NOMO-1 (cell line): ENCODE data around the gene HEPHL1.

Experiments
- DNase-seq, 2 experiments: peaks; one replicate each; lab custom pipeline; 2025; ENCODE audit not compliant: unreplicated experiment in 2 of 2; lab: John Stamatoyannopoulos, UW

The HEPHL1 gene

DNA sequence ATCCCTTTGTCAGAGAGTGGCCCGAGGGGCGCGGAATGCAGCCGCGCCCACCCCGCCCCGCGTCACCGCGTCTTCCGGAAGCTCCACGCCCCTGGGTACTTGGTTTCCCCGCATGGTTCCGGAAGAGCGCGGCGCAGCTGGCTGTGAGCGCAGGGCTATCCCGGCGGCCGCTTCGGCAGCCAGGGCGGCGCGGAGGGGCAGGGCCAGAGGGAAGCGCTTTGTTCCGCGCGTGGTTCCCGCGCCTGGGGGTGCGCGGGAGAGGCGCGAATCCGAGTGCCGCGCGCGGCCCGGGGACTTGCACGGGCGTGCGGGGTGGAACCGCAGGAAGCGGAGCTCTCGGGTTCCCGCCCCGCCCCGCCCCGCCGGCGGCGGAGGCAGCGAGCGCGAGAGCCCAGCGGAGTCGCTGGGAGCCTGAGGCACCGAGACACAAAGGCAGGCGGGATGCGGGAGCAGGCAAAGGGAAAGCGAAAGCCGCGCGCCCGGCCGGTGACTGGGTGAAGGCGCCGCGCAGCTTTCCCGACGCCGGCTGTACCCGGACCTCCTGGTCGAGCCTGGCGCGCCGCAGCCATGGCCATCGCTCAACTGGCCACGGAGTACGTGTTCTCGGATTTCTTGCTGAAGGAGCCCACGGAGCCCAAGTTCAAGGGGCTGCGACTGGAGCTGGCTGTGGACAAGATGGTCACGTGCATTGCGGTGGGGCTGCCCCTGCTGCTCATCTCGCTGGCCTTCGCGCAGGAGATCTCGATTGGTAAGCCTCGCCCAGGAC lies 107.8 kb downstream of the HEPHL1 start, which contains the start of gene PANX1:
TSS of gene PANX1 (plus strand) at position 96 of the 766 bp plus-strand sequence. CDS start at position 568, 472 bp downstream.
- DNase-seq = peak; percentile 73 to 79

DNA sequence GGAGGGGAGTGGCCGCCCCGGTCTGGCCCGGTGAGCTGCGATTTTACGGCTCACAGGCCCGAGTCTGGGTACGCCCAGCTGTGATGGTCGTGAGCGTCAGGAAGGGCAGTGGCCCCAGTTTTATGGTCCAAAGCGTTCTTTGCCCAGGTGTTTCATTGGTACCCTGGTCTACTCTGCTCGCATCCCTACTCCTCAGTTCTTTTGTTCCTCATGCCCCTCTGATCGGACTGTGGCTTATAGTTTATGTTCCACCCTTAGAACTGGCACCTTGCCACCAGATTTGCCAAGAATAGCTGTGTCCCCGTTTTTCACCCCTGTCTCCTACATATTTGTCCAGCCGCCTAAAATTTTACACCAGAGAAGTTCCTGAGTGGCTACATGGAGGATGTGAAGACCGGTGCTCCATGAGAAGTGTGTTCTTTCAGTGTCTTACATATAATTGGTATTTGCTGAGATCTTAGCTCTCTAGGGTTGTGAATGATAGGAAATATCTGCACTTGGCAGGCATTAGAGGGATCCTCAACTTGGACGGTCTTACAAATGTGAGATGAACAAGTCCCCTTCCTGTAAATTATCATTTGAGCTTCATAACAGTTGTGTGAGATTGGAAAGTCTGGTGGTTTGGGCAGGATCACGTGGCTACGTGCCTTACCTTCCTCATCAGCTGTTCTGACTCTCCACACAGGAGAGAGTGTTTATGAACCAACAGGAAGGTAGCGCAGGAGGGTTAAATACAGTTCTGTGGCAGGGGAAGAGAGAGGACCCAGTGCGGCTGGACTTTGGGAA lies 108.6 kb downstream of the HEPHL1 start:
- DNase-seq = peak in 1 of 2 experiments; percentile 23

DNA sequence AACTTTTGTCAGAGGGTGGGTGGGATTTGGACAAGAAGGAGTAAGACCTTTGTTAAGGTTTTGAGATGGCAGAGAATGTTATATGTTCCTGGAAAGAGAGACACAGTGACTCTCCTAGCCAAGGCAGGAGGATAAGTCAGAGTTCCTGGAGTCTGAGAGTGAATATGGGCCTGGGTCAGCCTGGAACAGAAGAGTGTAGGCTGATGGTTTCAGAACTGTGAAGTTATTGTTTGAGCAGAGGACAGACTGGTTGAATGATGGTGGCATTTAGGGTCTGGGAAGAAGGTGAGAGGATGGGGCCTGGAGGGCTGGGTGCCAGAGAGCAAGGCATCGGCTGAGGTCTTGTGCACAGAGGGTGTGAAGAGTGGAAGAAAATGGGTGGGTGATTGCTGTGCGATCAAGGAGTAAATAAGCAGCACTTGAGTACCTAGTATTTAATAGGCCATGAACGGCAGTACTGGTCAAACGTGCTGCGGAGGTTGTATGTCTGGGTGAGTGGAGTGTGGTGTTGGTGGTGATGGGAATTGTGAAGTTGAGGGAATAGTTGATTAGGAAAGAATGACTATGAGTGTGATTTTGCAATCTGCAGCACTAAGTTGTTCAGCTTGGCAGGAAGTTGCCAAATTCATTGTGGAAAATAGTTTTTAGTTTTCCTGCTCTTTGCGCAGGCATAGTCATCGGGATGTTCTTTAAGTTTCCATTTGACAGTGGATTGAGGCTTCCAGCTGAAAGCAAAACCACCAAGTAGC lies 109.3 kb downstream of the HEPHL1 start:
- DNase-seq = peak; percentile 2 to 6

DNA sequence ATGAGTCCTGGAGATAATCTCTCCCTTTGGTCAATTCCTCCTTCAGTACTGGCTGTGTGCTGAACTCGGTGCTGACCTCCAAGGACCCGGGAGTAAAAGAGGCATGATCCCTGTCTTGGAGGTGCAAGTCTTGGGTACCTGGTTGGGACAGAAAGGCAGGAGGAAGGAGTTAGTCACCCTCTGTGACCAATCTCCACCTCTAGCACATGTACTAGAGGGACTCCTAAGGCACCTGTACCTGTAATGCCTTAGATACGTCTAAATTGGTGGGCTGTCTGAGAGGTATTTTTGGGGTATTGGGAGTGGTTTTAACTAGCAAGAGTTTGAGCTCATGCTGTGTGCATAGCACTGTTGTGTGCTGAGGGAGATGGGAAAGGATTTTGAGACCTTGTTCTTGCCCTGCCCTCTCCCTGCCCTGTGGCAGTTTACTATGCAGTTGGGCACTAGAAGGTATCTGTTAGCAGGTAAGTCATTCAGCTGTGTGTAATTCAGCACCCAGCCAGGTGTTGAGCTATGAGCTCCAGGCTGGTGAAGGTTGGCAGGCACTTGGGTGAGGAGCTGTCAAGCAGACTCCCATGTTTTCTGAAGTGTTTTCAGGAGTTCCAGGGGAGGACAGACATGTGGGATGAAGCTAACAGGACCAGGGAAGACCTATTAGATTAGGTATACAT lies 110.0 kb downstream of the HEPHL1 start:
- no peak for DNase-seq

DNA sequence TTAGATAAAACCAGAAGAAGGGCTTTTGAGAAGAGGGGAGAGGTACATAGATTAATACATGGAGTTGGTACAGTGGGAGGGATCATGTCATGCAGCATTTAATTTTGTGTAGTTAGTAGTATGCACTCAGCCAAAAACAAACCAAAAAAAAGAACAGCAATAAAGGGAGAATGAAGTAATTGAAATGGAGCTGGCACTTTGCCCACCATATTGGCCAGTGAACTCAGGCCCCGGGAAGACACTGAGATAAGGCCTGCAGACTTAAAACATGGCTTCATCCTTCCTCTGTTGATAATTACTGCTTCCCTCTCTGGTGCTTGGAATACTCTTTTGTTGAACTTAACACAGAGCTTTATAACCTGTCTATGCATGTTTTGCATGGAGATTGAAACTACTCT lies 110.6 kb downstream of the HEPHL1 start:
- DNase-seq = no peak

DNA sequence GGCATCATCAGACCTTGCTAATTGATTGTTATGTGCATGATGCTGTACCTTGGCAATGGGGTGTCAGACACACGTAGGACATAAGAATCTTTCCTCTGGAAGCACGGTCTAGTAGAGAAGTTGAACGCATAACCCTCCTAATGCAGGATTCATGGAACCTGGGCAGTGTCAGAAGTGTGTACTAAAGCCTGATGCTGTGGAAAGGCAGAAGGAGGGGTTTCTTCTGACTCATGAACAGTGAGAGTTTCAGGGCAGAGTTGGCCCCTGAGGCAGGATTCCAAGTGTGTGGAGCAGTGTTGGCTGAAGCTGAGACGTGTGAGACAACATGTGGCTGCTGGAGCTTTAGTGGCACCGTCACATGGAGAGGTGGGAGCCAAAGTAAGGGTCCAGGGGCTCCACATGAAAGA lies 111.0 kb downstream of the HEPHL1 start:
- DNase-seq = no peak

DNA sequence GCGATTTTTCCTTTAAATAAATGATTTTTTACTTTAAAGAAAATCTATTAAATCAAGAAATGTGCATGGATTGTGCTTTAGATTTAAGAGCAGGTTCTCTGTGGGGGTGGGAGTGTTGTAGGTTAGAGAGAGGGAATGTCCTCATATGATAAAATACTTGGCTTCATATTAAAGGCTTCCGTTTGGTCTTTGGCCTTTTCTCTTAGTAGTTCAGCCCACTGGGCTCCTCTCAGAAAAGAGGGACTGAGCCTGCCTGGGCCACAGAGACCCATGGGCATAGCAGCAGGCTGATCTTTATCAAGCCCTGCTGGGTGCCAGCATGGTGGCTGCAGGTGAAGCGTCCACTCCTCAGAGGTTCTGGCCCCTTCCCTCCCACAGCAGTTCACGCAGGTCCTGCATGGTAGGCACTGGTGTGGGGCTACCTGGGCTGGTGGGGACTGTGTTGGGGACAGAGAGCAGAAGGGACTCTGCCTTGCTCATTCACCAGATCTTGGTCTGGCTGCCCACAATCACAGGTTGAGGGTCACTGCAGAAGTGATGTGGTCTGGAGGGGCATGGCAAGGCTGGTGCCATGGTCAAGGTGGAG lies 111.8 kb downstream of the HEPHL1 start:
- no peak for DNase-seq

DNA sequence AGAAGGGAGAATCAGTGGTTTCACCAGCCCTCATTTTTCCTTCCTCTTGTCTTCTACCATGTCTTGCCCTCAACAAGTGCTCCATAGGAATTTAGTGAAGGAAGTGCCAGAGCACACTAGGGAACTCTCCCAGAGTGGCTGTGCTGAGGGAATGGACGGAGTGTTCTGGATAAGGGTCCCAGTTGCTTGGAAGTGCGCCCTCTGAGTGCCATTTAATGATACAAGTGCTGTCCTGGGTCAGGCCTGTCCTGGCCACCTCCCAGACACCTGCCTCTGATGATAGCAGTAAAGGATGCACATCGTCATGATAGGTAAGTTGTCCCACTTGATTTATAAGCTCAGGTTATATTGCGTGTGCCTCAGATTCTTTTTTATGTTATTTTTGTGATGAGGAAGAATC lies 112.6 kb downstream of the HEPHL1 start:
- no peak for DNase-seq

DNA sequence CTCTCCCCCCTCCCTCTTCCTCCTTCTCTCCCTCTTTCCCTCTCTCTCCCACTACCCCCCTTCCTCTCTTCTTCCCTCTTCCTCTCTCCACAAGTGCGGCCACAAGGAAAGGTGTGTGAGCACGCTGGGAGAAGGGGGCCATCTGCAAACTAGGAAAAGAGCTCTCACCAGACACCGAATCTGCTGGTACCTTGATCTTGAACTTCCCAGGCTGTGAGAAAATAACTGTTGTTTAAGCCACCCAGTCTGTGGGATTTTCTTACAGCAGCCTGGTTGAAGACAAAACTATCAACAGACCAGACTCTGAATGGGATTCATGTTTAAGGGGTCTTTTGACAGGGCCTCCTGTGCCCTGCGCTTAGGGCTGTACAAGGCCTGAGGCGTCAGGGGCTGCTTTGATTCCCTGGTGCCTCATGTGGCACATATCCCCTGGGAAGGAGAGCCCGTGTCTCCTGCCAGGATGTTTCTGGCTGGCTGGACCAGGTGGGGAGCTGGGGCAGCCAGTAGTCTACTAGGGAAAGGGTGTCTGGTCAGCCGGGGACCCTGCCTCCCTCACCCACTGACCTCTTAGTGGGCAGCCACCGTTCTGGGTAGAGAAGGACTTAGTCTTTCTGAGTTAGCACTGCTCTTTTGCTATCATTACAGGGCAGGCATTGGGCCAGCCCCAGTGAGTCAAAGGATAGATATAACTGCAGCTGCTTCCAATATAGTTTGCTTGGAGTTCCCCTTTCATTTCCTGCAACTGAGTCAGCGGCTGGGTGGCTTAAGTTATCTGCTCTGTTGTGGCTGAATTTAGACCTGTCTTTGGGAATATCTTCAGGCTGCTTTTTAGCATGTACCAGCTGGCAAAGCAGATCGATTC lies 113.7 kb downstream of the HEPHL1 start:
- DNase-seq = peak; percentile 30 to 46

DNA sequence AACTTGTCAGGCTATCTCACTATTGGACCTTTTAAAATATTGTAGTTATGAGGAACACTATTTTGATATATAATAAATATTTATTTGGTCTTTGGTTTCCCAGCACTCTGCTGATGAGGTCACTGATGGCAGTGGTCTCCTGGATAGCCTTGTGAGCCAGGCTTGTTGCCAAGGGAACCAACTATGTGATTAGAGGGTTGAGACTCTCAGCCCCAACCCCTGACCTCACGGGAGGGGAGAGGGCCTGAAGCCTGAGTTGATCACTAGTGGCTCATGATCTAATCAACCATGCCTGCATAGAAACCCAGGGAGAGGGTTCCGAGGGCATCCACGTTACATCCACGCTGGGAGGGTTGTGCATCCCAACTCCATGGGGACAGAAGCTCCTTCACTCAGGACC lies 118.3 kb downstream of the HEPHL1 start:
- DNase-seq = no peak

DNA sequence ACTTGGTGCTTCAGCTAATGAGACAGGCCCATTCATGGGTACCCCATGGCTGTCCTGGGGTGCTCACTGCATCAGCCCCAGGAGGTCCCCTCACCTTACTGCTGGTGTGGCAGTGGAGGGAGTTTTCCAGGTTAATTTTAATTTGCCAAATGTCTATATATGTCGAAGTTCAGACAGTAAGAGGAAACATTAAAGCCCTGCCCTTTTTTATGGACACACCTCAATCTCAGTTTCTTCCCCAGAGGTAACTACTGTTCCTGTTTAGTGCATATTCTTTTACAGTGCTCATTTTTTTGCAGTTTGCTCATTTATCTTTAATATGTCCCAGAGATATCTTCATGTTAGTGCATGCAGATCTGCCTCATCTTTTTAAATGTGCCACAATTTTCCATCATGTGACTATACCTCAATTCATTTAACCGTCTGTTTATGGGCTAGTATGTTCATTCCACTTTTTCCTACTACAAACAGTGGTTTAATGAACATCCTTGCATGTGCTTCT lies 119.1 kb downstream of the HEPHL1 start:
- DNase-seq = no peak

DNA sequence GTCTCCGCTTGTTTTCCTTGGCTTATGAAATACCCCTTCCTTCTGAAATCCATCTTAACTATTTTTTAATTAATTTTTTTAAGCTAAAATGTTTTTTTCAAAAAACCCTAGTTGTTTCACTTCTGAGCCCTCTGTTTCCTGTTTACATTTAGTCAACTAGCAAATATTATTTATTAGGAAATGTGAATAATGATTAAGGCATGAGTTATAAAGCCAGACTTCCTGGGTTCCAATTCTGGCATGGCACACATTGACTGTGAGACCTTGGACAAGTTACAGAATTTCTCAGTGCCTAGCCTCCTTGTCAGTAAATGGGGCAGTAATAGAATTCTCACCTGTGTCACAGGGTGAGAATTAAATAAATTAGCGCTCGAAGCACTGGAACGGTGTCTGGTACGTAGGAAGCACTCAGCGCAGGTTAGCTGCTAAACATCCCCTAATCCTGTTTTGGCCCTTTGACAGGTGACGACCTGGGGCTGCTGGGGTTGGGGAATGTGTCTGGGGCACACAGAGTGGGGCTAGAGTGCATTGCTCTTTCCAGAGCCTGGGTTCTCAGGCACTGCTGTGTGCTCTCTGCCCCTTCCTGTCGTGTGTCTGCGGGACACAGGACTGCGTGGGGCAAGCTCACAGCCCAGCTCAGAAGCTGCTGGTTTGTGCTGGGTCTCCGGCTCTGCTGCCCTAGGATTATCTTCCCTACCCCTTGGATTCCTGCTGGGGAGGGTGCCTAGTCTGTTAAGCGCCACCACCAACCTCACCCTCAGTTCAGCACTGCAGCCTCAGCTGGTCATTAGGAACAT lies 120.6 kb downstream of the HEPHL1 start:
- DNase-seq = no peak

DNA sequence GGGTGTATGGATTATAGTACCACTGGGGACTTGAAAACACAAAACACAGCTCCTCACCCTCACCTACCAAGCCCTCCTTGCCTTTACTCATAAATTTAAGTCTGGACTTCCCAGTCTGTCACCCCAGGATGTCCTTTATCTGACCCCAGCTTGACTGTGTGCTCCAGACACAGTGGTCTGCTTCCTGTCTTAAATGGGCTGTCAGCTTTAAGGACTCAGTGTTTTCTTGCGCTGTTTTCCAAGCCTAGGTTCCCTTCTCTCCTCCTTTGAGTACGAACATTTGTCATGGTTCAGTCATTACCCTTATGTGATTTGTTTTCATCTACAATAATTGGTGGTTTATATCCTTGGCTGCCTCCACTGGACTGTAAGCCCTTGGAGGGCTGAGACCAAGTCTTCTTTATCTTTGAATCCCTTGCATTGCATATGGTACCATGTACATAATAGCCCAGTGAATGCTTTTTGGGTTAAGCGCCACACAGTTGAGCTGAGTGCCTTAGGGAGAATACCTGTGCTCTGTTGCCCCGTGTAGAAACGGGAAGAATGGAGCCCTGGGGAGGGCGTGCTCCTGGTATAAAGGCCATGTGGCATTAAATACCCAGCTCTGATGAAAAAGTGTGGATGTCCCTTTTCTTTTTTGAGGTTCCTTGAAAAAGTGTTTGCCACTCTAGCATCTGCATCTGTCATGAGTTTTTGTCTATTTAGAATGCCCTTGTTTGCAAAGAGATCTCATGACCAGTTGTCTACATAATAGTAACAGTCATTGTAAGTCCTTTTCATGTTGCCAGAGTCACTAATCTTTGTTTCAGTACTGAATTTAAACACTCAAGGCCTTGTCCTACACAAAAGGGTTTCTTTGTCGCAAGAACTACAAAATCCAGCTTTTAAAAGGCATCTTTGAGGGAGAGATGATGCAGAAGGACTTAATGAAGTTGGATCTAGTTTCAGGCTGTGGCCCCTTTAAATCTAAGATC lies 121.4 kb downstream of the HEPHL1 start:
- no peak for DNase-seq

DNA sequence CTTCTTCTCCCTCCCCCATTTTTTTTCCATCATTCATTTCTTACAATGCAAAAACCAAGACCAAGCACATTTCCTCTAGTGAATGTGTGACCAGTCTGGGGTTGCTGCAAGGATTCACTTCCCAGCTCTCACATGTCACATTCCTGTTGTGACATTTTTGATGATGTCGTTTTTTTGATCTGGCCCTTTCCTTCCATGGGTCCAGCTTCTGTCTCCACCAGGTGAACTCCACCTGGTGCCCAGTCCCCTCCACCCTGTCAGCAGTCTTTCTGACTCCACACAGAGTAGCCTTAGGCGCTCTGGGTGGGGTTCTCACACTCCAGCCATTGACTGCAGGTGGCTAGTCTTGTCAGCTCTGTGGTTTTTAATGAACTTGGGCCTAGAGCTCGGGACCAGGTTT lies 123.1 kb downstream of the HEPHL1 start:
- no peak for DNase-seq

DNA sequence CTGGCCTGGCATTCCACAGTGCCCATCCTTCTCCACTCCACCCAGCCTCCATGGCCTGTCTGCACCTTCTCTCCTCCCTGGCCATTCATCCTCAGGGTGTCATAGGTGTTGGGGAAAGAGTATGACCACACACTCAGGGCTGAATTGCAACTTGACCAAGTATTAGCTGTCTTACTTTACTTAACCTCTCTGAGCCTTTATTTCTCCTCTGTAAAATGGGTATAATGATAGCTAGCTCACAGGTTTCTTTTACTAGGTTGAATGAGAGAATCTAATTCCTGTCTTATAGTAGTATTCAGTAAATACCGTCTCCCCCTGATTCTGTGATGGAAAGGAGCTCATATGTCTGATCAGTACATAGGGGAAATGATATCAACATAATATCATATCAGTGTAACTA lies 123.5 kb downstream of the HEPHL1 start:
- DNase-seq = no peak

DNA sequence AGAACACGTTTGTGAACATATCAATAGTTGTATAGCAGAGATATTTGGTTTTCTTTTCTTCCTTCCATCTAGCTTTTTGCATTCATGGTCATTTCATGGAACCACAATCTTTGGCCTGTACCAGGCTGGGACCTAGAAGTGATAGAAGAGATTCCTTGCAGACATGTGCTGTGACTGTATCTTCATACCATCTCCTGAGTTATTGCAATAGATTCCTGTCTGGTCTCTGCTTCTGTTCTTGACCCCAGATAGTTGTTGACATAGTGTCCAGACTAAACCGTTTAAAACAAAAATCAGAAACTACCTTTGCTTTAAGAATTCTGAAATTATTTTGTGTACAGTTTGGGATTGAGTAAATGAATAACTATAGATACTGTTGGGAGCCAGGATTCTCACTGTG lies 124.3 kb downstream of the HEPHL1 start:
- DNase-seq = no peak

DNA sequence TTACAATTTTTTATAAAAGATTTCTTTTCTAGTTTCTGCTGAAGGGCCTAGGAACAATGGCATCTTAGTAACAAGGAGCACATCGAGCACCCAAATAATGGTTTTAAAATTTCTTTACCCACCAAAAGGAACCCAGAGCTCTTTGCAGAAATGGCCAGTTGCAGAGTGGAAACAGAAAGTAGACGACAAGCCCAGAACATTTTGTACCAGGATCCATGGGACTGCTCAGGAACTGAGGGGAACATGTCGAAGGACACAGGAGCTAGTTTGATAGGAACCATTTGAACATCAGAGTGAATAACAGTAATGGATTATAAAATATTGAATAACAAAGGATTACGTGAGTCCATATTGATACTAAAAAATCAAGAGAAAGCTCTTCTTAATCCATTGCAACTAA lies 124.8 kb downstream of the HEPHL1 start:
- no peak for DNase-seq
